ENCODE data around the gene SOX11.

GRCh38 chr2:5713101-5713500 lies 20.9 kb downstream of the SOX11 start:
- no peak for TF ChIP-seq POLR2AphosphoS5 (IDR thresholded peaks at IDR 0.05)
- no peak for TF ChIP-seq EZH2 (IDR thresholded peaks at IDR 0.05; ENCODE audit: borderline replicate concordance, insufficient read depth, low read length, poor library complexity, severe bottlenecking)
- no peak for TF ChIP-seq RAD21 (conservative IDR thresholded peaks at IDR 0.05)
- TF ChIP-seq SMC3 (conservative IDR thresholded peaks at IDR 0.05; ENCODE audit: poor library complexity), result no peak
- no peak for TF ChIP-seq CTCF (IDR thresholded peaks at IDR 0.05; ENCODE audit: poor library complexity, severe bottlenecking)
- TF ChIP-seq EP300 (conservative IDR thresholded peaks at IDR 0.05; ENCODE audit: poor library complexity, severe bottlenecking), result no peak
- no peak for TF ChIP-seq REST (IDR thresholded peaks at IDR 0.05; ENCODE audit: borderline replicate concordance)
- TF ChIP-seq MXI1 (conservative IDR thresholded peaks at IDR 0.05; ENCODE audit: poor library complexity, severe bottlenecking), result no peak
- TF ChIP-seq TAF1 (IDR thresholded peaks at IDR 0.05; ENCODE audit: low read depth), result no peak
